Common myeloid progenitor, CD34-positive (primary cell): ENCODE results near the gene SLC29A4. TPM values are rescaled to one million over a fixed set of nuclear protein-coding genes. Genes with fewer than 3 reads are reported as not detected.

Experiments
- CTCF ChIA-PET: fragments of 350-600 bp; sonication (Branson Sonifier 250); formaldehyde crosslinking; loops from one replicate; lab custom pipeline; 2021; ENCODE audit warnings: antibody characterized with exemption; lab: Charles Lee
- POLR2A ChIA-PET: fragments of 350-600 bp; sonication (Branson Sonifier 250); formaldehyde crosslinking; loops from one replicate; lab custom pipeline; 2021; ENCODE audit warnings: antibody characterized with exemption; lab: Charles Lee
- DNase-seq, 3 donors: peaks; one replicate each; pipeline versions ENCODE4 v3.0.0 to v3.0.0-alpha.2; 2013
- H3K27ac ChIP-seq, 2 experiments: 1 replicate in 1 of 2; 2 replicates in 1 of 2; pipeline ENCODE4 v1.7.0; 2013; ENCODE audit warnings: inconsistent platforms in 2 of 2, low read length in 2 of 2, mild to moderate bottlenecking in 2 of 2, low read depth in 1 of 2, moderate library complexity in 1 of 2; ENCODE audit not compliant: severe bottlenecking in 2 of 2, insufficient read depth in 1 of 2, poor library complexity in 1 of 2
- H3K27me3 ChIP-seq, 5 experiments: replicated peaks in 2 of 5; 1 replicate in 3 of 5; 2 replicates in 2 of 5; pipeline versions ENCODE4 v1.6.1 to v1.7.0; 2013; ENCODE audit warnings: low read length in 4 of 5, mild to moderate bottlenecking in 2 of 5, moderate library complexity in 2 of 5, inconsistent platforms in 1 of 5; ENCODE audit not compliant: insufficient read depth in 5 of 5, control insufficient read depth in 4 of 5
- H3K36me3 ChIP-seq, 4 experiments: 1 replicate in 2 of 4; 2 replicates in 2 of 4; pipeline versions ENCODE4 v1.6.1 to v1.7.0; 2013; ENCODE audit warnings: low read length in 3 of 4, control low read depth in 1 of 4, mild to moderate bottlenecking in 1 of 4; ENCODE audit not compliant: control insufficient read depth in 4 of 4, insufficient read depth in 4 of 4
- H3K4me1 ChIP-seq, 4 experiments: 1 replicate in 3 of 4; 2 replicates in 1 of 4; pipeline versions ENCODE4 v1.6.1 to v1.7.1; 2013; ENCODE audit warnings: low read length in 3 of 4, mild to moderate bottlenecking in 3 of 4, control low read depth in 1 of 4, inconsistent platforms in 1 of 4, moderate library complexity in 1 of 4; ENCODE audit not compliant: control insufficient read depth in 4 of 4, insufficient read depth in 4 of 4; ENCODE audit errors: control extremely low read depth in 1 of 4
- H3K4me3 ChIP-seq, 7 experiments: 1 replicate in 4 of 7; 2 replicates in 3 of 7; pipeline versions ENCODE4 v1.5.1 to v1.7.0; 2013; ENCODE audit warnings: mild to moderate bottlenecking in 7 of 7, low read length in 6 of 7, moderate library complexity in 6 of 7, inconsistent platforms in 2 of 7, low read depth in 2 of 7, control low read depth in 1 of 7; ENCODE audit not compliant: insufficient read depth in 4 of 7, control insufficient read depth in 1 of 7; ENCODE audit errors: extremely low read depth in 1 of 7
- H3K9me3 ChIP-seq, 5 experiments: 1 replicate in 4 of 5; 2 replicates in 1 of 5; pipeline versions ENCODE4 v1.6.1 to v1.7.1; 2013; ENCODE audit warnings: low read length in 4 of 5, mild to moderate bottlenecking in 2 of 5, inconsistent platforms in 1 of 5, low read depth in 1 of 5, moderate library complexity in 1 of 5; ENCODE audit not compliant: control insufficient read depth in 4 of 5, insufficient read depth in 2 of 5; ENCODE audit errors: control extremely low read depth in 1 of 5
- WGBS: methylation state at CpG from one replicate; pipeline ENCODE4 v1.1.5; 2013; ENCODE audit not compliant: insufficient coverage; 5-methylcytosine and 5-hydroxymethylcytosine counted together
- polyA plus RNA-seq: library from polyadenylated mRNA; unstranded; fragments of 120-200 nt; gene quantifications from one replicate; pipeline ENCODE4 v1.2.1, GENCODE V29; 2013

Gene SLC29A4, protein sequence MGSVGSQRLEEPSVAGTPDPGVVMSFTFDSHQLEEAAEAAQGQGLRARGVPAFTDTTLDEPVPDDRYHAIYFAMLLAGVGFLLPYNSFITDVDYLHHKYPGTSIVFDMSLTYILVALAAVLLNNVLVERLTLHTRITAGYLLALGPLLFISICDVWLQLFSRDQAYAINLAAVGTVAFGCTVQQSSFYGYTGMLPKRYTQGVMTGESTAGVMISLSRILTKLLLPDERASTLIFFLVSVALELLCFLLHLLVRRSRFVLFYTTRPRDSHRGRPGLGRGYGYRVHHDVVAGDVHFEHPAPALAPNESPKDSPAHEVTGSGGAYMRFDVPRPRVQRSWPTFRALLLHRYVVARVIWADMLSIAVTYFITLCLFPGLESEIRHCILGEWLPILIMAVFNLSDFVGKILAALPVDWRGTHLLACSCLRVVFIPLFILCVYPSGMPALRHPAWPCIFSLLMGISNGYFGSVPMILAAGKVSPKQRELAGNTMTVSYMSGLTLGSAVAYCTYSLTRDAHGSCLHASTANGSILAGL
- polyA plus RNA-seq: 0.49 TPM

- WGBS: under 1% methylated on average over 24 of the region's 69 CpGs
- H3K27ac ChIP-seq: no peak within 1 kb of the TSS
- ChIA-PET CTCF (no interaction called here), POLR2A (no interaction called here)
- H3K27me3 ChIP-seq: peaks cover 0 to 20% (median 2%) of the 10 kb centered on the region in 5 experiments
- no peaks in the 10 kb centered on the region for H3K9me3 ChIP-seq
- DNase-seq: peak; percentile 24 to 30 (median 26)
- no peaks in the 10 kb centered on the region for H3K36me3 ChIP-seq
- H3K4me1 ChIP-seq: peaks cover 0 to 5% (median 4%) of the 10 kb centered on the region in 4 experiments
- H3K4me3 ChIP-seq: peak within 1 kb of the TSS in 4 of 7 experiments; percentile 13 to 48 (median 30)
Observed at GRCh38 chr7:5282543-5283316, at the start of gene SLC29A4. SLC29A4 (plus strand) TSS chr7:5282943; CDS start chr7:5287817, 4,874 bp downstream.

DNA sequence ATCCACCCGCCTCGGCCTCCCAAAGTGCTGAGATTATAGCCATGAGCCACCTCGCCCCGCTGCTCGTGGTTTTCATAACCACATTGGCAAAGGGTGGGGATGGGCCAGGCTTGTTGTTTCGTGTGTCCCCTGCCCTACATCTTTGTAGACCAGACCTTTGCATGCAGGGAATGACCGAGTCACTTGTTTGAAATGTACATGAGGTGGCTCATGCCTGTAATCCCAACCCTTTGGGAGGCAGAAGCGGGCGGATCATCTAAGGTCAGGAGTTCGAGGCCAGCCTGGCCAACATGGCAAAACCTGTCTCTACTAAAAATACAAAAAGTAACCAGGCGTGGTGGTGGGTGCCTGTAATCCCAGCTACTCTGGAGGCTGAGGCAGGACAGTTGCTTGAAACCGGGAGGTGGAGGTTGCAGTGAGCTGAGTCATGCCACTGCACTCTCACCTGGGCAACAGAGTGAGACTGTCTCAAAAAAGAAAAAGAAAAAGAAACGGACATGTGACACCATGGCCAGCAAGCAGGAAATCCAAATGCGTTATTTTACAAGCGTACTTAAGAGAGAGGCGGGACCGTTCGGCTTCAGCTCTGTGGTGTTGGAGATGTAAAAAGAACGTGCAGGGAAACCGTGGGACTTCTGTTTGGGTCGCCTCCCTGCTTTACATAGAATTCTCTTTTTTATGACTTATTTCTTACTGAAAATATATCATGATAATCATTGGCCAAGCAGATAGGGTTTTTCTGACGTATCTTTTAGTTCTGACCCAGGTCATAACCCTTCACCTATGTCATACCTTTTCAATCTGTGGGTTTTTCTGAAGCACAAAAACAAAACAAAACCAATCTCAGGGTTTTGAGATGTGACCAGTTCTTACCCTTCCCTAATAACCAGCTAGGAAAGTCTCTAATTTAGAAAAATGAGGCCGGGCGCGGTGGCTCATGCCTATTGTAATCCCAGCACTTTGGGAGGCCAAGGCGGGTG lies 47.6 kb upstream of the SLC29A4 start:
- ChIA-PET POLR2A (no interaction called here), CTCF (interaction anchor here (2.3 kb wide), 1 partner anchor 215 kb away, joined by 5 read pairs; no protein-coding TSS in a partner anchor)
- H3K36me3 ChIP-seq: peaks cover 2 to 31% (median 15%) of the 10 kb centered on the region in 4 experiments
- WGBS: 79% methylated on average over 17 of the region's 26 CpGs
- DNase-seq: peak in 1 of 3 donors; percentile 36
- peaks cover 0 to 37% (median 34%) of the 10 kb centered on the region in 4 experiments for H3K4me1 ChIP-seq
- H3K27me3 ChIP-seq: no peaks in the 10 kb centered on the region
- H3K9me3 ChIP-seq: no peaks in the 10 kb centered on the region
- no peak overlapping the region for H3K27ac ChIP-seq
- no peak overlapping the region for H3K4me3 ChIP-seq

- CTCF ChIA-PET: interaction anchor here (0.8 to 1.0 kb wide), 2 partner anchors 411 to 430 kb away, joined by 3 read pairs; no protein-coding TSS in a partner anchor
- H3K4me3 ChIP-seq: peak overlapping the region in 2 of 7 experiments; percentile 14 to 47
- peaks cover 0 to 36% (median 30%) of the 10 kb centered on the region in 4 experiments for H3K4me1 ChIP-seq
- WGBS: 40% methylated on average over 16 of the region's 21 CpGs
- POLR2A ChIA-PET: no interaction called here
- H3K27ac ChIP-seq: no peak overlapping the region
- peak in 2 of 3 donors; percentile 35 to 56 for DNase-seq
- H3K27me3 ChIP-seq: peaks cover 0 to 6% (median 0%) of the 10 kb centered on the region in 5 experiments
- no peaks in the 10 kb centered on the region for H3K9me3 ChIP-seq
- peaks cover 0 to 13% (median 2%) of the 10 kb centered on the region in 4 experiments for H3K36me3 ChIP-seq
Observed at GRCh38 chr7:5237286-5237685, 45.5 kb upstream of the SLC29A4 start.

GRCh38 chr7:5238500-5238899 lies 44.2 kb upstream of the SLC29A4 start:
- Histone ChIP-seq H3K27ac (no peak overlapping the region), H3K4me1 (peaks cover 0 to 27% (median 26%) of the 10 kb centered on the region in 4 experiments), H3K27me3 (peaks cover 0 to 6% (median 0%) of the 10 kb centered on the region in 5 experiments), H3K36me3 (peaks cover 0 to under 1% (median 0%) of the 10 kb centered on the region in 4 experiments), H3K9me3 (no peaks in the 10 kb centered on the region), H3K4me3 (no peak overlapping the region)
- ChIA-PET POLR2A (no interaction called here), CTCF (interaction anchor here (0.8 kb wide), 1 partner anchor 123 kb away, joined by 3 read pairs; no protein-coding TSS in a partner anchor)
- WGBS: 89% methylated on average over 19 of the region's 19 CpGs
- no peak for DNase-seq

GRCh38 chr7:5243261-5243660 lies 39.5 kb upstream of the SLC29A4 start:
- no peak for DNase-seq
- Histone ChIP-seq H3K4me1 (peaks cover 0 to 13% (median 12%) of the 10 kb centered on the region in 4 experiments), H3K9me3 (peaks cover 0 to 2% (median 0%) of the 10 kb centered on the region in 5 experiments), H3K27ac (no peak overlapping the region), H3K4me3 (no peak overlapping the region), H3K27me3 (peaks cover 0 to 6% (median 0%) of the 10 kb centered on the region in 5 experiments), H3K36me3 (no peaks in the 10 kb centered on the region)
- ChIA-PET POLR2A (interaction anchor here (1.0 kb wide), 1 partner anchor 9 kb away, joined by 3 read pairs; no protein-coding TSS in a partner anchor), CTCF (interaction anchor here (1.2 to 1.4 kb wide), 2 partner anchors 103 to 120 kb away, joined by 3 read pairs; no protein-coding TSS in a partner anchor)
- 96% methylated on average over 12 of the region's 12 CpGs for WGBS
